COLO668 (cell line): ENCODE measurements around the gene MEAF6.
A peak's percentile ranks its signal among the peaks of the same experiment; 100 is the strongest.
"Not testable (repeated sequence)": the region's sequence is repeated elsewhere in the genome, so short reads cannot be mapped to it uniquely, and the experiment has no call there.

Source experiments
- DNase-seq: peaks from one replicate; lab custom pipeline; 2025; ENCODE audit not compliant: unreplicated experiment; lab: John Stamatoyannopoulos, UW

Gene MEAF6

DNA sequence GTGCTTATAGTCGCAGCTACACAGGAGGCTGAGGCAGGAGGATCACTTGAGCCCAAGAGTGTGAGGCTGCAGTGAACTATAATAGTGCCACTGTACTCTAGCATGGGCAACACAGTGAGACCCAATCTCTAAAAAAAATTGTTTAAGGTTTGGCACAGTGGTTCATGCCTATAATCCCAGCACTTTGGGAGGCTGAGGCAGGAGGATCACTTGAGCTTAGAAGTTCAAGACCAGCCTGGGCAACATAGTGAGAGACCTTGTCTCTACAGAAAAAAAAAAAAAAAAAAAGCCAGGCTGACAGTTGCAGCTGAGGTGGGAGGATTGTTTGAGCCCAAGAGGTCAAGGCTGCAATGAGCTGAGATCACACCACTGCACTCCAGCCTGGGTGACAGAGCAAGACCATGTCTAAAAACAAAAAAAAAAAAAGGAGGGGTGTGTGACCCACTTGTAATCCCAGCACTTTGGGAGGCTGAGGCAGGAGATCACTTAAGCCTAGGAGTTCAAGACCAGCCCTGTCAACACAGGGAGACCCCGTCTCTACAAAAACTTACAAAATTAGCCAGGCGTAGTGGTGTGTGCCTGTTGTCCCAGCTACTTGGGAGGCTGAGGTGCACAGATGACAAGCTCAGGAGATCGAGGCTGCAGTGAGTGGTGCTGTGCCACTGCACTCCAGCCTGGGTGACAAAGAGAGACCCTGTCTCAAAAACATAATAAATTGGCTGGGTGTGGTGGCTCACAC is 18.0 kb upstream of the MEAF6 start:
- not testable (repeated sequence) for DNase-seq

DNA sequence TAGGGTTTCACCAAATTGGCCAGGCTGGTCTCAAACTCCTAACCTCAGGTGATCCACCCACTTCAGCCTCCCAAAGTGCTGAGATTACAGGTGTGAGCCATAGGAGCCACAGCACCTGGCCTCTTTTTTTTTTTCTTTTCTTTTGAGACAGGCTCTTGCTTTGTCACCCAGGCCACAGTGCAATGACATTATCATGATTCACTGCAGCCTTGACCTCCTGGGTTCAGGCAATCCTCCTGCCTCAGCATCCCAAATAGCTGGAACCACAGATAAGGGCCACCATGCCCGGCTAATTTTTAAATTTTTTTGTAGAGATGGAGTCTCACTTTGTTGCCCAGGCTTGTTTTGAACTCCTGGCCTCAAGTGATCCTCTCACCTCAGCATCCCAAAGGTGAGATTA is 15.3 kb upstream of the MEAF6 start:
- not testable (repeated sequence) for DNase-seq

DNA sequence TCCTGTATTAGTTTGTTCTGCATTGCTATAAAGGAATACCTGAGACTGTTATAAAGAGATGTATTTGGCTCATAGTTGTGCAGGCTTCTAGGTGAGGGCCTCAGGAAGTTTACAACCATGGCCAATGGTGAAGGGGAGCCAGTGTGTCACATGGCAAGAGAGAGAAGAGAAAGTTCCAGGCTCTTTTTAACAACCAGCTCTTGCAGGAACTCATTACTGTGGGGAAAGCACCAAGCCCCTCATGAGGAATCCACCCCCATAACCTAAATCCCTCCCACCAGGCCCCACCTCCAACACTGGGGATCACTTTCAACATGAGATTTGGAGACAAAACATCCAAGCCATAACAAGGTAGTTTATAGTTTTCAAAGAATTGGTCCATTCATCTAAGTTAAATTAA is 5.0 kb upstream of the MEAF6 start:
- no peak for DNase-seq

DNA sequence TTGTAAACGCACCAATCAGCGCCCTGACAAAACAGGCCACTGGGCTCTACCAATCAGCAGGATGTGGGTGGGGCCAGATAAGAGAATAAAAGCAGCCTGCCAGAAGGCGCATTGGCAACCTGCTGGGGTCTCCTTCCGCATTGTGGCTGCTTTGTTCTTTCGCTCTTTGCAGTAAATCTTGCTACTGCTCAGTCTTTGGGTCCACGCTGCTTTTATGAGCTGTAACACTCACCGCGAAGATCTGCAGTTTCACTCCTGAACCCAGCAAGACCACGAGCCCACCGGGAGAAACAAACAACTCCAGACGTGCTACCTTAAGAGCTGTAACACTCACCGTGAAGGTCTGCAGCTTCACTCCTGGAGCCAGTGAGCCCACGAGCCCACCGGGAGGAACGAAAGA is 4.4 kb upstream of the MEAF6 start:
- not testable (repeated sequence) for DNase-seq

DNA sequence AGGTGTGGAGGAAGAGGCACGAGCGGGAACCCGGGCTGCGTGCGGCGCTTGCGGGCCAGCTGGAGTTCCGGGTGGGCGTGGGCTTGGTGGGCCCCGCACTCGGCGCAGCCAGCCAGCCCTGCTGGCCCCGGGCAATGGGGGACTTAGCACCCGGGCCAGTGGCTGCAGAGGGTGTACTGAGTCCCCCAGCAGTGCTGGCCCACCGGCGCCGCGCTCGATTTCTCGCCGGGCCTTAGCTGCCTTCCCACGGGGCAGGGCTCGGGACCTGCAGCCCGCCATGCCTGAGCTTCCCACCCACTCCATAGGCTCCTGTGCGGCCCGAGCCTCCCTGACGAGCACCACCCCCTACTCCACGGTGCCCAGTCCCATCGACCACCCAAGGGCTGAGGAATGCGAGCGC is 3.7 kb upstream of the MEAF6 start:
- not testable (repeated sequence) for DNase-seq

GRCh38 chr1:37517569-37517968 is 3.0 kb upstream of the MEAF6 start:
- DNase-seq = no peak

DNA sequence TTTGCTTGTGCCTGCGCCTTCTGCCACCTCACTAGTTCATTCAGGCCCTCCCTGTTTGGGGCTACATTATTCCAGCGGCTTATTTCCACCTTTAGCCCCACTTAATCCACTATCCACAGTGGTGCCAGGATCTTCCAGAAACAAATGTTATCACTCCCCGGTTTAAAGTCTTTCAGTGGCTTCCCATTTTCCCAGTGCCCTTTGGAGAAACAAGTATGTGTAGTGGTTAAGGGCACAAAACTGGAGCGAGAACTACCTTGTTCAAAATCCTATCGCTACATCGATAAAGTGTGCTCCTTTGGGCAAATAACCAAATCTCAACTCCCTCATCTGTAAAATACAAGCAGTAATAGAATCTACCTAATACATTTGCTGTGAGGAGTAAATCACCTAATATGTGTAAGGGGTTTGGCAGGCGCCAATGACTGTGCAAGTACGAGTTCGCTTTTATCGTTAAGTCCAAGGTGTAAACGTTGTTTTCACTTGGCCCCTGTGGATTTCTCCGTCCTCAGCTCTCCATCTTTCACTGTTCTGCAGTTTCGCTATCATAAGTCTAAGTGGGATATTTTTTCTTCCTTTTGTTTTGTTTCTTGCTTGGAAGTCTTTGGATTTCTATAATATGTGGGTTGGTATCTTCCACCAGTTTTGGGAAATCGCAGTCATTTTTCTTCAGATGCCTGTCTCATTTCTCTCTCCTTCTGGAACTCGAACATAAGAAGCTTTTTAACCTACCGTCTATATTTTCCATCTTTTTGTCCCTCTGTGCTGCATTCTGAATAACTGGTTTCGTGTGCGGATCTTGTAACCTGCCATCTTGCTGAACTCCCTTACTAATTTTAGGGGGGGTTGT is 844 bp upstream of the MEAF6 start:
- DNase-seq = no peak

- DNase-seq = peak; percentile 76
These were observed 694 bp downstream of the MEAF6 start for GRCh38 chr1:37513795-37514349.

- no peak for DNase-seq
These were observed 5.4 kb downstream of the MEAF6 start for GRCh38 chr1:37509181-37509580.

DNA sequence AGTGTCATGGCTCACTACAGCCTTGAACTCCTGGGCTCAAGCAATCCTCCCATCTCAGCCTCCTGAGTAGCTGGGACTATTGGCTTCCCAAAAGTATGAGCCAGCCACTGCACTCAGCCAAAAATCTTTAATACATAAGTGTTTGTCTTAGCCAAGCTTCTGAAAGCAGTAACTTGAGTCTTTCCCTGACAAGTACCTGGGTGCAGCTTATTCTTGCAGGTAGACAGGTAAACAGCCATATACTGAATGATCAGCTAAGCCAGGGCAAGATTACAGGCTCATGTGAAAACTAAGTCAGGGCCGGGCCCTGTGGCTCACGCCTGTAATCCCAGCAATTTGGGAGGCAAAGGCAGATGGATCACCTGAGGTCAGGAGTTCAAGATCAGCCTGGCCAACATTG is 7.8 kb downstream of the MEAF6 start:
- no peak for DNase-seq

DNA sequence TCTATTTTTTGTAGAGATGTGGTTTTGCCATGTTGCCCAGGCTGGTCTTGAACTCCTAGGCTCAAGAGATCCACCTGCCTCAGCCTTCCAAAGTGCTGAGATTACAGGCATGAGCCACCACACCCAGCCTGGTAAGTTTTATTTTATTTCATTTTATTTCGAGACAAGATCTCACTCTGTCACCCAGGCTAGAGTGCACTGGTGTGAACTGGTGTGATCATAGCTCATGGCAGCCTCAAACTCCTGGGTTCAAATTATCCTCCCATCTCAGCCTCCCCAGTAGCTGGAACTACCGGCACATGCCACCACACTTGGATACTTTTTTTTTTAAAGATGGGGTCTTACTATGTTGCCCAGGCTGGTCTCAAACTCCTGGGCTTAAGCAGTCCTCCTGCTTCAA is 11.8 kb downstream of the MEAF6 start:
- not testable (repeated sequence) for DNase-seq

DNA sequence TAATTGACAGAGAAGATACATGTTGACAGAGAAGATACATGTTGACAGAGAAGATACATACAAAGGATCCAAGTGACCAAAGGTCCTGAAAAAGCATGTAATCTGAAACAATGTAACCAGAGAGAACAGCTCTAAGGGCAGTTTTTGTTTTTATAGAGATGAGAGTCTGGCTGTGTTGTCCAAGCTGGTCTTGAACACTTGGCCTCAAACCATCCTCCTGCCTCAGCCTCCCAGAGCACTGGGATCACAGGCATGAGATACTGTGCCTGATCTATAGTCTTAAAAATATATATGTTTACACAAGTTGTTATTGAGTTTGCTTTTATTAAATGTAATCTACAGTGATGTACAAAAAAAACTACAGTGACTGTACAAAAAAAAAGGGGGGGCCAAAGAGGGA is 12.5 kb downstream of the MEAF6 start:
- DNase-seq = no peak

GRCh38 chr1:37501661-37502060 is 12.9 kb downstream of the MEAF6 start:
- DNase-seq = no peak

DNA sequence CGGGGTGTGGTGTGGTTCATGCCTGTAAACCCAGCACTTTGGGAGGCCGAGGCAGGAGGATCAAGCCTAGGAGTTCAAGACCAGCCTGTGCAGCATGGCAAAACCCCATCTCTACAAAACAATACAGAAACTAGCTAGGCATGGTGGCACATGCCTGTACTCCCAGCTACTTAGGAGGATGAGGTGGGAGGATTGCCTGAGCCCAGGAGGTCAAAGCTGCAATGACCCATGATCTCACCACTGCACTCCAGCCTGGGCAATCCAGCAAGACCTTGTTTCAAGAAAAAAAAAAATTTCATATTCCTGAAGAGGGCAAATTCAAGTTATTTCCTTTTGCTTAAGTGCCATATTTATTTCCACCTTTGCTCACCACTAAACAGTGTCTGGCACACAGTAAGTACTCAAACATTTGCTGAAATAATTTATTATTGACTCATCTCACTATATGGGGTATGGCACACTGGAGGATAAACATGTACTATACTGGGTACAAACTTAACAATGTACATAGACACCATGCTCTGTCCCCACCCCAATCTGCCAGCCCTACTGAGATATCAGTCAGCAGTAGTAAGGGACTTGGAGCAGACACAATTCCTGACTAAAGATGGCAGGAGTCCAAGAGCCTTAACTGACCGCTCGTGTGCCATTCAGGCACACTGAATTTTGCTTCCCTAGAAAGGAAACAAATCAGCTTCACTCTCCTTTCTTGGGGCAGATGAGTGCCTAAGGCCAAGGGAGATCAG is 15.5 kb downstream of the MEAF6 start:
- no peak for DNase-seq

DNA sequence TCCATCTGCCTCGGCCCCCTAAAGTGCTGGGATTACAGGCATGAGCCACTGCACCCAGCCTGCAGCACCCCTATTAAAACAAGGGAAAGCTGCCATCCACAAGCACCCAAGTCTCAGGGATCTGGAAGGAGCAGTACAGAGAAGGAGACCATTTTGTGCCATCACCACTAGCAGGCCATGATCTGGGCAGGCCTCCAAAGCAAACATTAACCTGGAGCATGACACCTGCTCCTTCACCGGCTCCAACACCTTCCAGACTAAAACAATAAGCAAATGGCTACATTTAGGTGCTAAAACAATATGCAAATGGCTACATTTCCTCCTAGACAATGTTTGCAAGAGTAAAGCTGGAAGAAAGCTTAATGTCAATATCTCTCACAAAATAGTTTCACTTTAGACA is 16.7 kb downstream of the MEAF6 start:
- DNase-seq = peak; percentile 93

- DNase-seq = no peak
These were observed 18.7 kb downstream of the MEAF6 start for GRCh38 chr1:37495875-37496274.

DNA sequence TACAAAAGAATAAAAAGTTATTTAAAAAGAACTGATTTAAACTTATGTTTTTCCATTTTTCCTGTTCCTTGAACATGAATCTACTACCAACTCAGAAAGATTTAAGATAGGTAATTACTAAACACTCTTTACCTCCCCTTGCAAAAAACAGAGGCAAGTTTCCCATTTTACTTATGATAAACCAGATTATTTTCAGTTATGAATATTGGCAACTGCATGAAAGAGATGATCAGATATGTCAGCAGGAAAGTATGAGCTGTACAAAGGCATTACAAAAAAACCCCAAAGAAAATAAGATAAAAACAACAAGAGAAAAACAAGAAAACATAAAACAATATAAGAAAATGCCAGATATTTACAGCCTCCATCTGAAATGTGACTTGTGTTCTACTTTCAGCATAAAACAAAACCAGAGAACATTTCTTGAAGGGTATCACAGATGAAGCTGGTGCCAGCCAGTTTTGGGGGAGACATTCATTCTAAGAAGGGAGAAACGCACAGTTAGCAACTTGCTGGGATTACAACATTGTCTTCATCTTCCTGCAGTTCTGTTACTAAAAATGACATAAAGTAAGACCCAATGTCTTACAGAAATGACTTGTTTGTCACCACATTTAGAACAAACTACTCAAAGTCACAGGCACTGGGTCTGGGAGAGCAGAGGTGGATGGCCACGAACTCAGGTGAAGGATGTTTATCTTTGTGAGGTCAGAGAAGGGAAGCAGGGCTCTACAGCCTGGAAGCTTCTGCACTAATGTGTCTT is 21.0 kb downstream of the MEAF6 start:
- DNase-seq = no peak

- no peak for DNase-seq
These were observed 27.0 kb downstream of the MEAF6 start for GRCh38 chr1:37487619-37487984.

GRCh38 chr1:37486680-37487618 is 27.6 kb downstream of the MEAF6 start:
- DNase-seq = peak; percentile 80
